ENCODE data around the gene TRIM33.
"Not testable (repeated sequence)": the region's sequence is repeated elsewhere in the genome, so short reads cannot be mapped to it uniquely, and the experiment has no call there.

Gene TRIM33

GRCh38 chr1:114388432-114389003, 122.5 kb downstream of the TRIM33 start:
- H3K36me3 ChIP-seq (ENCODE audit: control insufficient read depth, insufficient read depth, low read length), result no peaks in the 10 kb centered on the region; the same call in 1 of the 2 replicates
- H3K4me3 ChIP-seq (replicated peaks; ENCODE audit: low read depth, low read length), result no peak overlapping the region
- no peak for TF ChIP-seq CTCF (IDR thresholded peaks at IDR 0.05; ENCODE audit: insufficient read depth, low read length, poor library complexity, severe bottlenecking)
- no peaks in the 10 kb centered on the region for H3K27me3 ChIP-seq (replicated peaks; ENCODE audit: control insufficient read depth, insufficient read depth, low read length)
- DNase-seq (ENCODE audit: extremely low read depth, insufficient read length), result no peak

DNA sequence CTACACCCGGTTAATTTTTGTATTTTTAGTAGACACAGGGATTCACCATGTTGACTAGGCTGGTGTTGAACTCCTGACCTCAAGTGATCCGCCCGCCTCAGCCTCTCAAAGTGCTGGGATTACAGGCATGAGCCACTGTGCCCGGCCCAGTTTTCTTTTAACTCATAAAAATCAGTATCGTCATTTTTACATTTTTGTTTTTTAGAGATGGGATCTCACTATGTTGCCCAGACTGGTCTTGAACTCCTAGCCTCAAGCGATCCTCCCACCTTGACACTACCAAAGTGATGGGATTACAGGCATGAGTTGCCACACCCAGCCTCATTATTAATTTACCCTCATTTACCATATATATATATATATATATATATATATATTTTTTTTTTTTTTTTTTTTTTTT, 123.4 kb downstream of the TRIM33 start:
- DNase-seq (ENCODE audit: extremely low read depth, insufficient read length); H3K36me3 ChIP-seq (ENCODE audit: control insufficient read depth, insufficient read depth, low read length); H3K27me3 ChIP-seq (replicated peaks; ENCODE audit: control insufficient read depth, insufficient read depth, low read length); H3K4me3 ChIP-seq (replicated peaks; ENCODE audit: low read depth, low read length): not testable (repeated sequence)

GRCh38 chr1:114387010-114387360, 124.0 kb downstream of the TRIM33 start:
- TF ChIP-seq CTCF (IDR thresholded peaks at IDR 0.05; ENCODE audit: insufficient read depth, low read length, poor library complexity, severe bottlenecking), result no peak
- Histone ChIP-seq H3K36me3 (ENCODE audit: control insufficient read depth, insufficient read depth, low read length) (no peaks in the 10 kb centered on the region; the same call in 1 of the 2 replicates), H3K27me3 (replicated peaks; ENCODE audit: control insufficient read depth, insufficient read depth, low read length) (no peaks in the 10 kb centered on the region), H3K4me3 (replicated peaks; ENCODE audit: low read depth, low read length) (no peak overlapping the region)
- DNase-seq (ENCODE audit: extremely low read depth, insufficient read length), result no peak

DNA sequence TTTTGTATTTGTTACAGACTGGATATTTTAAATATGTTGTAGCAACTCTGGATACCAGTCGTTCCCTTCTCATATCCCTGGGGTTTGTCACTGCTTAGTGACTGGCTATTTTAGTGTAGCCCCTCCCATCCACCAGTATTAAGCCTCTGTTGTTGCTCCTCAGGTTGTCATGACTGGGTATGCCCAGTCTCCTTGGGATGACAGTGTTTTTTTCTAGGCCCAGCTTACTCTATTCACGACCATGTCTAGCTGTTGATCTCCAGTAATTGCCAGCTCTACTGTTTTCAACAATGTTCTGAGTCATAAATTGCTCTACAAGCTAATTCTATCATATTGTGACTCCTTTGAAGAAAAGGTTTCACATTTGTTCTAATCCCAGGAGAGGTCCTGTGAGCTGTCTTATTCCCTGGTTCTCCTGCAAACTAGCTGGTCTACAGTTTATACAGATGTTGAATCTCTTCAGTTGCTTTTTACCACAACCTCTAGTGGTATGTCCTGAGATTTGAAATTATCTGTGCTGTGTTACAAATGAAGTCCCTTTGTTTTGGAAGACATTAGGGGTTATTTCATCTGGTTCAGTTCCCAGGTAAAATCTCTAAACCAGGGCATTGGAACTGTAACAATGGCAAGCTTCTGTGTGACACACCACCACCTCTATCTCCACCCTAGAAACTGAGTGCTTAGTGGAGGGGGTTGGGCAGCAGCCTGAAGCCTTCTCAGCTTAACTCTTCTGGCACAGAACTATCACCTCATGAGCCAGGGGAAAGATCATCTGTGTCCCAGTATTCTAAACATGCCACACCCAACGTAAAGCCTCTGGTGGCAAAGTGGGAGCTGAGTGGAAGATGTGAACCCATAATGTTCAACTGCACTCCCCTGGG, 124.6 kb downstream of the TRIM33 start:
- TF ChIP-seq CTCF (IDR thresholded peaks at IDR 0.05; ENCODE audit: insufficient read depth, low read length, poor library complexity, severe bottlenecking), result no peak
- DNase-seq (ENCODE audit: extremely low read depth, insufficient read length), result no peak

GRCh38 chr1:114384922-114385321, 126.1 kb downstream of the TRIM33 start:
- DNase-seq (ENCODE audit: extremely low read depth, insufficient read length), result no peak
- no peaks in the 10 kb centered on the region for H3K27me3 ChIP-seq (replicated peaks; ENCODE audit: control insufficient read depth, insufficient read depth, low read length)
- H3K4me3 ChIP-seq (replicated peaks; ENCODE audit: low read depth, low read length), result no peak overlapping the region
- no peaks in the 10 kb centered on the region for H3K36me3 ChIP-seq (ENCODE audit: control insufficient read depth, insufficient read depth, low read length)
- no peak for TF ChIP-seq CTCF (IDR thresholded peaks at IDR 0.05; ENCODE audit: insufficient read depth, low read length, poor library complexity, severe bottlenecking)

More for the DNA sequence above, 124.6 kb downstream of the TRIM33 start:
- Histone ChIP-seq H3K4me3 (replicated peaks; ENCODE audit: low read depth, low read length) (no peak overlapping the region), H3K27me3 (replicated peaks; ENCODE audit: control insufficient read depth, insufficient read depth, low read length) (no peaks in the 10 kb centered on the region), H3K36me3 (ENCODE audit: control insufficient read depth, insufficient read depth, low read length) (no peaks in the 10 kb centered on the region)

DNA sequence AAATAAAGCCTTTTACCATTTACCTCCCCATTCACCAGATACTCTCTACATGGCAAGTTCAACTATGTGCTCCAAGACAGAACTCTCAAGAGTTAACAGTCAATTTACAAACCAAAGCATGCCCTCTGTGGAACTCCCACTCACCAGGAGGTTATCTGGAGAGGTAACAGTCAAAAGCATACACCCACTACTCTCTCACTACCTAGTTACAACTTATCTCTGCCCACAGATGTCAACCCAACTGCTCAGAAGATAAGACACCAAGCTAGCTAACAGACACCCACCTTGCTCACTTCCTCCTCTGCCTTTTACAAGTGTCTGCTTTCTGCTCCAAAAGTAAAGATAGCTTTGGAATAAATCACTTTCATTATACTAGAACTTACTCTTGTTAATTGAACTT, 131.0 kb downstream of the TRIM33 start:
- TF ChIP-seq CTCF (IDR thresholded peaks at IDR 0.05; ENCODE audit: insufficient read depth, low read length, poor library complexity, severe bottlenecking), result no peak
- H3K27me3 ChIP-seq (replicated peaks; ENCODE audit: control insufficient read depth, insufficient read depth, low read length), result no peaks in the 10 kb centered on the region

More for the DNA sequence above, 131.0 kb downstream of the TRIM33 start:
- Histone ChIP-seq H3K36me3 (ENCODE audit: control insufficient read depth, insufficient read depth, low read length) (no peaks in the 10 kb centered on the region), H3K4me3 (replicated peaks; ENCODE audit: low read depth, low read length) (no peak overlapping the region)
- no peak for DNase-seq (ENCODE audit: extremely low read depth, insufficient read length)
